ENCODE data around the gene PDE4D.

The PDE4D gene

GRCh38 chr5:59741599-59741998 is 151.9 kb downstream of the PDE4D start:
- DNase-seq (ENCODE audit: low spot score), result no peak

- no peak for DNase-seq (ENCODE audit: low spot score)
Observed at GRCh38 chr5:59738024-59738423, 155.5 kb downstream of the PDE4D start.

- no peak for DNase-seq (ENCODE audit: low spot score)
Observed at GRCh38 chr5:59732806-59733205, 160.7 kb downstream of the PDE4D start.

- DNase-seq (ENCODE audit: low spot score), result no peak
Observed at GRCh38 chr5:59732301-59732700, 161.2 kb downstream of the PDE4D start.

GRCh38 chr5:59731809-59732208 is 161.7 kb downstream of the PDE4D start:
- no peak for DNase-seq (ENCODE audit: low spot score)

- DNase-seq (ENCODE audit: low spot score), result no peak
Observed at GRCh38 chr5:59729820-59730219, 163.7 kb downstream of the PDE4D start.

GRCh38 chr5:59729357-59729756 is 164.2 kb downstream of the PDE4D start:
- DNase-seq (ENCODE audit: low spot score), result no peak

GRCh38 chr5:59728356-59728755 is 165.2 kb downstream of the PDE4D start:
- DNase-seq (ENCODE audit: low spot score), result no peak

- no peak for DNase-seq (ENCODE audit: low spot score)
Observed at GRCh38 chr5:59727186-59727585, 166.3 kb downstream of the PDE4D start.

GRCh38 chr5:59725392-59725767 is 168.1 kb downstream of the PDE4D start:
- DNase-seq (ENCODE audit: low spot score), result no peak

GRCh38 chr5:59724482-59725391 is 168.8 kb downstream of the PDE4D start:
- DNase-seq (ENCODE audit: low spot score), result peak; percentile 11

GRCh38 chr5:59722874-59723273 is 170.7 kb downstream of the PDE4D start:
- no peak for DNase-seq (ENCODE audit: low spot score)

- DNase-seq (ENCODE audit: low spot score), result no peak
Observed at GRCh38 chr5:59721741-59722140, 171.8 kb downstream of the PDE4D start.

GRCh38 chr5:59720063-59720462 is 173.5 kb downstream of the PDE4D start:
- no peak for DNase-seq (ENCODE audit: low spot score)

GRCh38 chr5:59716966-59717500 is 176.5 kb downstream of the PDE4D start:
- no peak for DNase-seq (ENCODE audit: low spot score)

GRCh38 chr5:59716029-59716428 is 177.5 kb downstream of the PDE4D start:
- no peak for DNase-seq (ENCODE audit: low spot score)

- DNase-seq (ENCODE audit: low spot score), result no peak
Observed at GRCh38 chr5:59715228-59715627, 178.3 kb downstream of the PDE4D start.

- no peak for DNase-seq (ENCODE audit: low spot score)
Observed at GRCh38 chr5:59713498-59713844, 180.1 kb downstream of the PDE4D start.

- DNase-seq (ENCODE audit: low spot score), result no peak
Observed at GRCh38 chr5:59712836-59713497, 180.6 kb downstream of the PDE4D start.

- DNase-seq (ENCODE audit: low spot score), result no peak
Observed at GRCh38 chr5:59711310-59711709, 182.2 kb downstream of the PDE4D start.

GRCh38 chr5:59709846-59710245 is 183.7 kb downstream of the PDE4D start:
- DNase-seq (ENCODE audit: low spot score), result no peak

- DNase-seq (ENCODE audit: low spot score), result no peak
Observed at GRCh38 chr5:59709346-59709821, 184.1 kb downstream of the PDE4D start.

- no peak for DNase-seq (ENCODE audit: low spot score)
Observed at GRCh38 chr5:59704936-59705335, 188.6 kb downstream of the PDE4D start.
